ENCODE data around the gene A4GNT. TPM values are rescaled to one million over a fixed set of nuclear protein-coding genes. Genes with fewer than 3 reads are reported as not detected.

A4GNT gene
- total and polyA plus RNA-seq, 8 donors: 0.34 to 2.0 (median 1.1) TPM

DNA sequence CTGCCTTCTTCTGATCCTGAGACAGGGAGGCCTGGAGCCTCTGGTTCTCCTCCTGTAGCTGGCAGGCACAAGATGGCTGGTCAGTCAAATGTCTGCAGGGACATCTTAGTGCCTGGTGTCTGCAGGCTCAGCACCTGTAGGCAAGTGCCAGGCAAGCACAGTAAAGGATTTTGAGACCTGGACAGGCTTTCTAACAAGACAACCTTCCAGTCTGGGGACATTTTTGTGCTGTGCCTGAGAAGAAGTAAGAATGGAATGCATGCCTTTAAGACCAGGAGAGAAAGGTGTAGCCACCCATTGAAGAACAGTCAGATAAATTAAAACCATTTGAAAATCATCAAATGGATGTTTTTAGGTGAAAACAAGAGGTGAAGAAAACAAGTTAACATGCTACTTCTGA is 48.0 kb downstream of the A4GNT start:
- FAIRE-seq (no peak), ATAC-seq (no peak), DNase-seq (no peak)
- Histone ChIP-seq H3K27me3 (no peaks in the 10 kb centered on the region), H3K4me1 (peaks cover 0 to 17% (median 6%) of the 10 kb centered on the region in 3 donors), H3K27ac (no peak overlapping the region), H3K36me3 (peaks cover 0 to 6% (median 5%) of the 10 kb centered on the region in 3 donors), H3K9me3 (no peaks in the 10 kb centered on the region), H3K4me3 (no peak overlapping the region)
- intact Hi-C loops (cut with DNase I): no loop called here
- TF ChIP-seq, protein P1, sequence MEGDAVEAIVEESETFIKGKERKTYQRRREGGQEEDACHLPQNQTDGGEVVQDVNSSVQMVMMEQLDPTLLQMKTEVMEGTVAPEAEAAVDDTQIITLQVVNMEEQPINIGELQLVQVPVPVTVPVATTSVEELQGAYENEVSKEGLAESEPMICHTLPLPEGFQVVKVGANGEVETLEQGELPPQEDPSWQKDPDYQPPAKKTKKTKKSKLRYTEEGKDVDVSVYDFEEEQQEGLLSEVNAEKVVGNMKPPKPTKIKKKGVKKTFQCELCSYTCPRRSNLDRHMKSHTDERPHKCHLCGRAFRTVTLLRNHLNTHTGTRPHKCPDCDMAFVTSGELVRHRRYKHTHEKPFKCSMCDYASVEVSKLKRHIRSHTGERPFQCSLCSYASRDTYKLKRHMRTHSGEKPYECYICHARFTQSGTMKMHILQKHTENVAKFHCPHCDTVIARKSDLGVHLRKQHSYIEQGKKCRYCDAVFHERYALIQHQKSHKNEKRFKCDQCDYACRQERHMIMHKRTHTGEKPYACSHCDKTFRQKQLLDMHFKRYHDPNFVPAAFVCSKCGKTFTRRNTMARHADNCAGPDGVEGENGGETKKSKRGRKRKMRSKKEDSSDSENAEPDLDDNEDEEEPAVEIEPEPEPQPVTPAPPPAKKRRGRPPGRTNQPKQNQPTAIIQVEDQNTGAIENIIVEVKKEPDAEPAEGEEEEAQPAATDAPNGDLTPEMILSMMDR (IDR thresholded peaks at IDR 0.05): no peak

GRCh38 chr3:138082992-138083386 is 49.2 kb downstream of the A4GNT start:
- intact Hi-C loops (cut with DNase I): no loop called here
- DNase-seq: no peak

DNA sequence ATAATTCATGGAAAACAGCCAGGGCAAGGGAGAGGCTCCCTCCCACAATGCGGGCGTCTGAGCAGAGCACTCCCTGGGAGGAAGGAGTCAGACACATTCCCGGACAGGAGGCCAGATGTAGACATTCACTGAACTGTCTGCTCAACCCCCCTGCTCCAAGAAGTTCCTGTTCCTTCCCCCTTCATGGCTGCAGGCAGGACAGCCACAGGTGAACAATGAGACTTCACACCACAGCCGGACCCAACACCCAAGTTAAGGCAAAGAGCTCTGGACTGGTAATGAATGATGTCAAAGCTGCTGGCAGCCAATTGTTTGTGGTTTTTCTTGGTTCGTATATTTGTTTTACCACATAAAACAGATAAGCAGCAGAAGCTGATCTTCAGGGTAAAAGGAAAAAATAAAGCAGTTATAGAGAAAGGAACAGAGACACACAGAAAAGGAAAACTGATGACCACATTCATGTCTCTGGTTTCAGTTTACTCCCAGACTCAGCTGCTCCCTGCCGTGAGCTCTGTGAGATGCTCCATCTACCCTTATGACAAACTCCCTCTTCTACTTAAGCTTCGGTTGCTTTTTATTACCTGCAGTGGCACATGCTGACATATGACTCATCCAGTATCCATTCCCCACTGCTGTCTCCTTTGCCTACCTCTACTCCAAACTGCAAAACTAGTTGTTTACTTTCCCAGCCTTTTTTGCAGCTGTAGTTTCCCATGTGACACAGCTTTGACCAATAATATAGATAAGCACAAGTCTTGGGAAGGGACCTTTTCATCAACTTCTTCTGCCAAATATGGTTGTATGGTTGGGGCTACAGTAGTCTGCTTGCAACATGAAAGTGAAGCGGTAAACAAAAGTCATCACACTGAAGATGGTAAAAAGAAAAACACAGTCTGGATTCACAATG is 49.9 kb downstream of the A4GNT start:
- 30 to 34% methylated on average over 8 of the region's 8 CpGs for WGBS, 2 donors
- no peak for FAIRE-seq
- intact Hi-C loops (cut with DNase I): no loop called here

More at GRCh38 chr3:138082992-138083386, 49.2 kb downstream of the A4GNT start:
- no peak for FAIRE-seq
- H3K4me3 ChIP-seq: no peak overlapping the region
- TF ChIP-seq, protein P1 (IDR thresholded peaks at IDR 0.05): no peak
- H3K36me3 ChIP-seq: peaks cover 0 to 6% (median 4%) of the 10 kb centered on the region in 3 donors
- H3K4me1 ChIP-seq: peaks cover 0 to 17% (median 6%) of the 10 kb centered on the region in 3 donors
- H3K27me3 ChIP-seq: no peaks in the 10 kb centered on the region
- H3K9me3 ChIP-seq: no peaks in the 10 kb centered on the region
- ATAC-seq: peak in 2 of 4 donors; percentile 3 to 25
- peak overlapping the region in 2 of 4 donors; percentile 1 to 59 for H3K27ac ChIP-seq

DNA sequence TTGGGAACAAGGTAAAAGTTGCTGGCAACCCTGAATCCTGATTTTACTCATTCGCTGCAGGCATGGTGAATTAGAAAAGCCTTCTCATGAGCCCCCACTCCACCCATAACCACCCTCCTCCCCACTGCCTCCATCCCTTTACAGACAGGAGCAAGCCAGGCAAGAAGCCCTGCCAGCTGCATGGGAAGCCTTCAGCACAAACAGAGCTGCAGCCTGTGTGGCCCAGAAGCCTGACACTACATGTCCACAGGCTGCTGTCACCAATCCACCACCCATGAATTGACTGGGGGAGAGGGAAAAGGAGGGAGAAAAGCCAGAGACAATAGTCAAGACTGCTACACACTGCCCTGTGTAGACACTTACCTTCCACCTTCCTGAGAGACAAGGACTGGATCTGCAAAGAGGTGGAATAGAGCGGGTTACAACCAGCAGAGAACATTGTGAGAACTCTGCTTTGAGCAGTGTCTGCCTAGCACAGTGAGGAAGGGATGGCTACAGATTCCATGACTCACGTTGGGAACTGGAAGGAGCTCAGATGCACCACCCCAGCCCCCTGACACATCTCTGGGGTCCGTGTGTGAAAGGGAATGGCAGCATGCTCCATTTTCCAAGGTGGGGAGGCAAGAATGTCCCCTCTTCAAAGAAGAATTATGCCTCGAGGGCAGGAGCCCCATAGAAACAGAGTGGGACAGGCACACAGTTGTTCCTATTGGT is 50.7 kb downstream of the A4GNT start:
- peaks cover 0 to 17% (median 6%) of the 10 kb centered on the region in 3 donors for H3K4me1 ChIP-seq
- no peak for FAIRE-seq
- WGBS, 2 donors: 71 to 85% methylated on average over 5 of the region's 5 CpGs
- H3K36me3 ChIP-seq: peaks cover 0 to 3% (median 0%) of the 10 kb centered on the region in 3 donors
- ATAC-seq: peak in 3 of 4 donors; percentile 14 to 43 (median 35)
- intact Hi-C loops (cut with DNase I): no loop called here
- H3K4me3 ChIP-seq: no peak overlapping the region
- TF ChIP-seq, protein P1 (IDR thresholded peaks at IDR 0.05): no peak
- H3K27me3 ChIP-seq: no peaks in the 10 kb centered on the region
- no peak for DNase-seq
- H3K27ac ChIP-seq: peak overlapping the region in 2 of 4 donors; percentile 55 to 59
- H3K9me3 ChIP-seq: no peaks in the 10 kb centered on the region

More for the DNA sequence above, 49.9 kb downstream of the A4GNT start:
- peak in 2 of 6 donors; percentile 44 to 49 for DNase-seq
- Histone ChIP-seq H3K4me3 (no peak overlapping the region), H3K27ac (peak overlapping the region in 2 of 4 donors; percentile 55 to 59), H3K4me1 (peaks cover 0 to 17% (median 6%) of the 10 kb centered on the region in 3 donors), H3K27me3 (no peaks in the 10 kb centered on the region), H3K9me3 (no peaks in the 10 kb centered on the region), H3K36me3 (peaks cover 0 to 6% (median 0%) of the 10 kb centered on the region in 3 donors)
- TF ChIP-seq, protein P1 (IDR thresholded peaks at IDR 0.05): no peak
- peak; percentile 71 to 81 (median 78) for ATAC-seq
